Measurements from ENCODE around the gene SMAD9.

The SMAD9 gene

GRCh38 chr13:36919833-36920615 is at the start of gene SMAD9:
Gene SMAD9, minus strand, starts transcription at chr13:36920238. Its CDS starts 40,549 bp downstream, at chr13:36879689.
- peaks cover 26% of the 10 kb centered on the region for H3K27me3 ChIP-seq (ENCODE audit: insufficient read depth, low read length)
- no peaks in the 10 kb centered on the region for H3K9me3 ChIP-seq (ENCODE audit: low read length)
- H3K4me3 ChIP-seq (ENCODE audit: low read length) = peak within 1 kb of the TSS; percentile 55
- no peaks in the 10 kb centered on the region for H3K36me3 ChIP-seq (ENCODE audit: insufficient read depth, low read length)
- H2AFZ ChIP-seq (ENCODE audit: low read depth, low read length) = peak within 1 kb of the TSS; percentile 66
- H3K4me1 ChIP-seq (ENCODE audit: insufficient read depth, low read length) = peaks cover 25% of the 10 kb centered on the region

- no peaks in the 10 kb centered on the region for H3K4me1 ChIP-seq (ENCODE audit: insufficient read depth, low read length)
- no peak overlapping the region for H2AFZ ChIP-seq (ENCODE audit: low read depth, low read length)
- H3K4me3 ChIP-seq (ENCODE audit: low read length) = no peak overlapping the region
- peaks cover 5% of the 10 kb centered on the region for H3K9me3 ChIP-seq (ENCODE audit: low read length)
- no peaks in the 10 kb centered on the region for H3K27me3 ChIP-seq (ENCODE audit: insufficient read depth, low read length)
- peaks cover 67% of the 10 kb centered on the region for H3K36me3 ChIP-seq (ENCODE audit: insufficient read depth, low read length)
Measured at GRCh38 chr13:36966404-36966803, 46.4 kb upstream of the SMAD9 start.

GRCh38 chr13:36965767-36966166 is 45.7 kb upstream of the SMAD9 start:
- no peaks in the 10 kb centered on the region for H3K4me1 ChIP-seq (ENCODE audit: insufficient read depth, low read length)
- H3K4me3 ChIP-seq (ENCODE audit: low read length) = no peak overlapping the region
- H2AFZ ChIP-seq (ENCODE audit: low read depth, low read length) = no peak overlapping the region
- H3K36me3 ChIP-seq (ENCODE audit: insufficient read depth, low read length) = peaks cover 62% of the 10 kb centered on the region
- H3K9me3 ChIP-seq (ENCODE audit: low read length) = peaks cover 2% of the 10 kb centered on the region
- no peaks in the 10 kb centered on the region for H3K27me3 ChIP-seq (ENCODE audit: insufficient read depth, low read length)

- peaks cover 7% of the 10 kb centered on the region for H3K9me3 ChIP-seq (ENCODE audit: low read length)
- H3K4me3 ChIP-seq (ENCODE audit: low read length) = no peak overlapping the region
- no peaks in the 10 kb centered on the region for H3K4me1 ChIP-seq (ENCODE audit: insufficient read depth, low read length)
- H2AFZ ChIP-seq (ENCODE audit: low read depth, low read length) = no peak overlapping the region
- H3K36me3 ChIP-seq (ENCODE audit: insufficient read depth, low read length) = peaks cover 51% of the 10 kb centered on the region
- H3K27me3 ChIP-seq (ENCODE audit: insufficient read depth, low read length) = no peaks in the 10 kb centered on the region
Measured at GRCh38 chr13:36959456-36960116, 39.5 kb upstream of the SMAD9 start.

- no peaks in the 10 kb centered on the region for H3K4me1 ChIP-seq (ENCODE audit: insufficient read depth, low read length)
- H3K36me3 ChIP-seq (ENCODE audit: insufficient read depth, low read length) = peaks cover 54% of the 10 kb centered on the region
- H3K9me3 ChIP-seq (ENCODE audit: low read length) = peaks cover 7% of the 10 kb centered on the region
- H3K4me3 ChIP-seq (ENCODE audit: low read length) = no peak overlapping the region
- H3K27me3 ChIP-seq (ENCODE audit: insufficient read depth, low read length) = no peaks in the 10 kb centered on the region
- no peak overlapping the region for H2AFZ ChIP-seq (ENCODE audit: low read depth, low read length)
Measured at GRCh38 chr13:36954542-36954941, 34.5 kb upstream of the SMAD9 start.

- Histone ChIP-seq H3K4me1 (ENCODE audit: insufficient read depth, low read length) (peaks cover under 1% of the 10 kb centered on the region), H2AFZ (ENCODE audit: low read depth, low read length) (no peak overlapping the region), H3K36me3 (ENCODE audit: insufficient read depth, low read length) (peaks cover 40% of the 10 kb centered on the region), H3K9me3 (ENCODE audit: low read length) (no peaks in the 10 kb centered on the region), H3K4me3 (ENCODE audit: low read length) (no peak overlapping the region), H3K27me3 (ENCODE audit: insufficient read depth, low read length) (no peaks in the 10 kb centered on the region)
Measured at GRCh38 chr13:36950920-36951319, 30.9 kb upstream of the SMAD9 start.

GRCh38 chr13:36950330-36950729 is 30.3 kb upstream of the SMAD9 start:
- H3K27me3 ChIP-seq (ENCODE audit: insufficient read depth, low read length) = no peaks in the 10 kb centered on the region
- no peaks in the 10 kb centered on the region for H3K9me3 ChIP-seq (ENCODE audit: low read length)
- H3K4me3 ChIP-seq (ENCODE audit: low read length) = no peak overlapping the region
- no peak overlapping the region for H2AFZ ChIP-seq (ENCODE audit: low read depth, low read length)
- H3K36me3 ChIP-seq (ENCODE audit: insufficient read depth, low read length) = peaks cover 39% of the 10 kb centered on the region
- H3K4me1 ChIP-seq (ENCODE audit: insufficient read depth, low read length) = peaks cover 6% of the 10 kb centered on the region

GRCh38 chr13:36945078-36945477 is 25.0 kb upstream of the SMAD9 start:
- Histone ChIP-seq H3K27me3 (ENCODE audit: insufficient read depth, low read length) (peaks cover 3% of the 10 kb centered on the region), H3K36me3 (ENCODE audit: insufficient read depth, low read length) (peaks cover 7% of the 10 kb centered on the region), H3K4me3 (ENCODE audit: low read length) (no peak overlapping the region), H3K9me3 (ENCODE audit: low read length) (no peaks in the 10 kb centered on the region), H3K4me1 (ENCODE audit: insufficient read depth, low read length) (peaks cover 10% of the 10 kb centered on the region), H2AFZ (ENCODE audit: low read depth, low read length) (no peak overlapping the region)

GRCh38 chr13:36925603-36926002 is 5.6 kb upstream of the SMAD9 start:
- H3K4me3 ChIP-seq (ENCODE audit: low read length) = no peak overlapping the region

GRCh38 chr13:36924001-36924400 is 4.0 kb upstream of the SMAD9 start:
- Histone ChIP-seq H3K4me1 (ENCODE audit: insufficient read depth, low read length) (peaks cover 2% of the 10 kb centered on the region), H3K4me3 (ENCODE audit: low read length) (no peak overlapping the region), H3K27me3 (ENCODE audit: insufficient read depth, low read length) (peaks cover 31% of the 10 kb centered on the region), H3K9me3 (ENCODE audit: low read length) (no peaks in the 10 kb centered on the region), H2AFZ (ENCODE audit: low read depth, low read length) (no peak overlapping the region), H3K36me3 (ENCODE audit: insufficient read depth, low read length) (no peaks in the 10 kb centered on the region)

More at GRCh38 chr13:36925603-36926002, 5.6 kb upstream of the SMAD9 start:
- Histone ChIP-seq H3K4me1 (ENCODE audit: insufficient read depth, low read length) (no peaks in the 10 kb centered on the region), H3K9me3 (ENCODE audit: low read length) (peaks cover 3% of the 10 kb centered on the region), H3K27me3 (ENCODE audit: insufficient read depth, low read length) (peaks cover 29% of the 10 kb centered on the region), H2AFZ (ENCODE audit: low read depth, low read length) (no peak overlapping the region), H3K36me3 (ENCODE audit: insufficient read depth, low read length) (no peaks in the 10 kb centered on the region)

- Histone ChIP-seq H3K27me3 (ENCODE audit: insufficient read depth, low read length) (peaks cover 31% of the 10 kb centered on the region), H3K36me3 (ENCODE audit: insufficient read depth, low read length) (no peaks in the 10 kb centered on the region), H2AFZ (ENCODE audit: low read depth, low read length) (no peak overlapping the region), H3K4me1 (ENCODE audit: insufficient read depth, low read length) (peaks cover 22% of the 10 kb centered on the region), H3K9me3 (ENCODE audit: low read length) (no peaks in the 10 kb centered on the region), H3K4me3 (ENCODE audit: low read length) (no peak overlapping the region)
Measured at GRCh38 chr13:36921631-36922301, 1.7 kb upstream of the SMAD9 start.

- H3K27me3 ChIP-seq (ENCODE audit: insufficient read depth, low read length) = peaks cover 29% of the 10 kb centered on the region
- peak overlapping the region; percentile 21 for H2AFZ ChIP-seq (ENCODE audit: low read depth, low read length)
- no peak overlapping the region for H3K4me3 ChIP-seq (ENCODE audit: low read length)
- H3K36me3 ChIP-seq (ENCODE audit: insufficient read depth, low read length) = no peaks in the 10 kb centered on the region
- no peaks in the 10 kb centered on the region for H3K9me3 ChIP-seq (ENCODE audit: low read length)
- peaks cover 25% of the 10 kb centered on the region for H3K4me1 ChIP-seq (ENCODE audit: insufficient read depth, low read length)
Measured at GRCh38 chr13:36920616-36921185, 663 bp upstream of the SMAD9 start.

All from neuron (in vitro differentiated cells).